HL-60 (cell line): Measurements from ENCODE around the gene ADGRG1.

Source experiments
- DNase-seq, 2 experiments: peaks; one replicate each; pipeline ENCODE4 v3.0.0-alpha.2; 2010 to 2020; ENCODE audit warnings: low read depth in 1 of 2, low spot score in 1 of 2
- H3K27ac ChIP-seq: fragments of 250-450 bp; sonication (Bioruptor Pico); replicated peaks from 2 replicates; pipeline ENCODE4 v1.5.1; 2020; ENCODE audit warnings: mild to moderate bottlenecking, moderate library complexity
- H3K27me3 ChIP-seq: fragments of 250-450 bp; sonication (Bioruptor Pico); 2 replicates; pipeline ENCODE4 v1.5.1; 2021; ENCODE audit warnings: mild to moderate bottlenecking, moderate library complexity; ENCODE audit not compliant: insufficient read depth, poor library complexity, severe bottlenecking
- H3K4me3 ChIP-seq: replicated peaks from 2 replicates; pipeline ENCODE4 v1.5.1; 2011; ENCODE audit warnings: mild to moderate bottlenecking, control low read depth, low read length; ENCODE audit not compliant: insufficient read depth
- GABPA ChIP-seq: IDR thresholded peaks from 2 replicates; pipeline ENCODE4 v1.6.1; 2012; ENCODE audit warnings: low read depth
- POLR2AphosphoS5 ChIP-seq: IDR thresholded peaks from 2 replicates; pipeline ENCODE4 v1.6.1; 2012; ENCODE audit warnings: low read depth
- SPI1 ChIP-seq: IDR thresholded peaks from 2 replicates; pipeline ENCODE4 v1.6.1; 2012; ENCODE audit warnings: low read depth, mild to moderate bottlenecking, borderline replicate concordance
- TF ChIP-seq, protein P1 (sequence below): IDR thresholded peaks from 2 replicates; pipeline ENCODE4 v1.6.1; 2012; ENCODE audit warnings: low read depth; ENCODE audit not compliant: insufficient replicate concordance
- TF ChIP-seq, protein P2 (sequence below): IDR thresholded peaks from one replicate; pipeline ENCODE4 v1.5.1; 2011; ENCODE audit warnings: low read length, control low read depth, inconsistent platforms; ENCODE audit not compliant: insufficient read depth

Gene ADGRG1

DNA sequence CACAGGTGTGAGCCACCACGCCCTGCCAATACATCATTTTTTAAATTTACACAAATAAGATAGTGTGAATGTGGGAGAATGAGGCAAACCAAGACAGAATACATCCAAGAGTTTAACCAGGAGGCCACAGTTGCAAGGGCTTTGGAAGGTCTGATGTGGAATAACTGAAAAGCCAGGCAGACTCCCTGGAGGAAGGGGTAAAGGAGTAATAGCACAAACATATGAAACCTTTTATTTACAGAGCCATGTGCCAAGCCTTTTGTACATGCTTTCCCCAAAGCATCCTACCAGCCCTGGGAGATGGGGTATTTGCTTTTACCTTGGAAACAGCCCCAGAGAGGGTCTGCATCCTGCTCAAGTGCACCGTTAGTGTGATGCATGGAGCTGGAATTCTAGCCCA lies 44.4 kb downstream of the ADGRG1 start:
- Histone ChIP-seq H3K27me3 (no peaks in the 10 kb centered on the region), H3K4me3 (no peak overlapping the region), H3K27ac (no peak overlapping the region)
- TF ChIP-seq, protein P1, sequence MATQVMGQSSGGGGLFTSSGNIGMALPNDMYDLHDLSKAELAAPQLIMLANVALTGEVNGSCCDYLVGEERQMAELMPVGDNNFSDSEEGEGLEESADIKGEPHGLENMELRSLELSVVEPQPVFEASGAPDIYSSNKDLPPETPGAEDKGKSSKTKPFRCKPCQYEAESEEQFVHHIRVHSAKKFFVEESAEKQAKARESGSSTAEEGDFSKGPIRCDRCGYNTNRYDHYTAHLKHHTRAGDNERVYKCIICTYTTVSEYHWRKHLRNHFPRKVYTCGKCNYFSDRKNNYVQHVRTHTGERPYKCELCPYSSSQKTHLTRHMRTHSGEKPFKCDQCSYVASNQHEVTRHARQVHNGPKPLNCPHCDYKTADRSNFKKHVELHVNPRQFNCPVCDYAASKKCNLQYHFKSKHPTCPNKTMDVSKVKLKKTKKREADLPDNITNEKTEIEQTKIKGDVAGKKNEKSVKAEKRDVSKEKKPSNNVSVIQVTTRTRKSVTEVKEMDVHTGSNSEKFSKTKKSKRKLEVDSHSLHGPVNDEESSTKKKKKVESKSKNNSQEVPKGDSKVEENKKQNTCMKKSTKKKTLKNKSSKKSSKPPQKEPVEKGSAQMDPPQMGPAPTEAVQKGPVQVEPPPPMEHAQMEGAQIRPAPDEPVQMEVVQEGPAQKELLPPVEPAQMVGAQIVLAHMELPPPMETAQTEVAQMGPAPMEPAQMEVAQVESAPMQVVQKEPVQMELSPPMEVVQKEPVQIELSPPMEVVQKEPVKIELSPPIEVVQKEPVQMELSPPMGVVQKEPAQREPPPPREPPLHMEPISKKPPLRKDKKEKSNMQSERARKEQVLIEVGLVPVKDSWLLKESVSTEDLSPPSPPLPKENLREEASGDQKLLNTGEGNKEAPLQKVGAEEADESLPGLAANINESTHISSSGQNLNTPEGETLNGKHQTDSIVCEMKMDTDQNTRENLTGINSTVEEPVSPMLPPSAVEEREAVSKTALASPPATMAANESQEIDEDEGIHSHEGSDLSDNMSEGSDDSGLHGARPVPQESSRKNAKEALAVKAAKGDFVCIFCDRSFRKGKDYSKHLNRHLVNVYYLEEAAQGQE: no peak
- no peak for TF ChIP-seq SPI1
- TF ChIP-seq GABPA: no peak
- no peak for TF ChIP-seq POLR2AphosphoS5
- TF ChIP-seq, protein P2, sequence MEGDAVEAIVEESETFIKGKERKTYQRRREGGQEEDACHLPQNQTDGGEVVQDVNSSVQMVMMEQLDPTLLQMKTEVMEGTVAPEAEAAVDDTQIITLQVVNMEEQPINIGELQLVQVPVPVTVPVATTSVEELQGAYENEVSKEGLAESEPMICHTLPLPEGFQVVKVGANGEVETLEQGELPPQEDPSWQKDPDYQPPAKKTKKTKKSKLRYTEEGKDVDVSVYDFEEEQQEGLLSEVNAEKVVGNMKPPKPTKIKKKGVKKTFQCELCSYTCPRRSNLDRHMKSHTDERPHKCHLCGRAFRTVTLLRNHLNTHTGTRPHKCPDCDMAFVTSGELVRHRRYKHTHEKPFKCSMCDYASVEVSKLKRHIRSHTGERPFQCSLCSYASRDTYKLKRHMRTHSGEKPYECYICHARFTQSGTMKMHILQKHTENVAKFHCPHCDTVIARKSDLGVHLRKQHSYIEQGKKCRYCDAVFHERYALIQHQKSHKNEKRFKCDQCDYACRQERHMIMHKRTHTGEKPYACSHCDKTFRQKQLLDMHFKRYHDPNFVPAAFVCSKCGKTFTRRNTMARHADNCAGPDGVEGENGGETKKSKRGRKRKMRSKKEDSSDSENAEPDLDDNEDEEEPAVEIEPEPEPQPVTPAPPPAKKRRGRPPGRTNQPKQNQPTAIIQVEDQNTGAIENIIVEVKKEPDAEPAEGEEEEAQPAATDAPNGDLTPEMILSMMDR: no peak
- no peak for DNase-seq

DNA sequence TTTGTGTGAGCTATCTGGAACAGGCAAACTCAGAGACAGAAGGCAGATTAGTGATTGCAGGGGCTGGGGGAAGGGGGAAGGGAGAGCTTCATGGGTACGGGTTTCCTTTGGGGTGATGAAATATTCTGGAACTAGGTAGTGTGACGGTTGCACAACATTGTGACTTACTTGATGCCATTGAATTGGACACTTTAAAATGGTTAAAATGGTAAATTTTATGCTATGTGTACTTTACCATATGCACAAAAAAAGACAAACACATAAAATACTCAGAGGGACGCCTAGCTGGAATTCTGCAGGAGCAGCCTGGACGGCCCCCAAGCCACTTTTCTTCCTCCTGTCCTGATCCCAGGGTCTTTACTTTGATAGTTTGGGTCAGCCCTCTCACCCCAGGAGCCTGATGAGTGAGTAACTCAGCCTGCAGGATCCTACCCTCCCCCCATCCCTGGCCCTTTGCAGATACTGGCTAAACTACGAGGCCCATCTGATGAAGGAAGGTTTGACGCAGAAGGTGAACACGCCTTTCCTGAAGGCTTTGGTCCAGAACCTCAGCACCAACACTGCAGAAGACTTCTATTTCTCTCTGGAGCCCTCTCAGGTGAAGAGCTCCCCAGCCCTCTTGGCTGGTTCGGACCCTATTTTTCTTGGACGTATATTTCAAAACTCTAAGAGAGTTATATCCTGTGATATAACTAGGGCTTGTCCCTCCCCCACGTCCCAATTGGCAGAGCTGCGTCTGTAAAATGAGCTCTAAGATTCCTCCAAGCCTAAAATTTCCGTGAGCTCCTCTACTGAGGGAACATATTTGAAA lies 47.5 kb downstream of the ADGRG1 start:
- Histone ChIP-seq H3K4me3 (no peak overlapping the region), H3K27ac (peak overlapping the region; percentile 53)
- peak; percentile 76 to 79 for DNase-seq

DNA sequence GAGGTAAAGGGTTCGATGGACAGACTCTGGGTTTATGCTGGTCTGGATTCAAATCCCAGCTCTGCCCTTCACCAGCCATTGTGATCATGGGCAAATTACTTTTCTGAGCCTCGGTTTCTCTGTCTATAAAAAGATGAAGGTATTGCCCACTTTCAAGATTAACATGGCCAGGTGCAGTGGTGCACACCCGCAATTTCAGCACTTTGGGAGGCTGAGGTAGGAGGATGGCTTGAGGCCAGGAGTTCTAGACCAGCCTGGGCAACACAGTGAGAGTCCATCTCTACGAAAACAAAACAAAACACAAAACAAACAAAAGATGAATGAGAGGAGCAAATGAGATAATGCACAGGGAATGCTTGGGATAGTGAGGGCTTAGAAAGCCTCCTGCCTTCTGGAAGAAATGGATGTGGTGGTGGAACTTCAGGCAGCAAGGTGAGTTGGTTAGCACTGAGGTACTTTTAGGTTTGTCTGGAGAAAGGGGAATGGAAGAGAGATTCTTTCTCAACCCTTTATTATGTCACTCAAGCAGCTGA lies 48.2 kb downstream of the ADGRG1 start:
- TF ChIP-seq, protein P1: no peak
- TF ChIP-seq GABPA (no peak), SPI1 (no peak), POLR2AphosphoS5 (no peak)
- TF ChIP-seq, protein P2: no peak
- DNase-seq: no peak
- H3K4me3 ChIP-seq: no peak overlapping the region
- H3K27ac ChIP-seq: peak overlapping the region; percentile 53
- no peaks in the 10 kb centered on the region for H3K27me3 ChIP-seq

More for the DNA sequence above, 47.5 kb downstream of the ADGRG1 start:
- H3K27me3 ChIP-seq: no peaks in the 10 kb centered on the region
- TF ChIP-seq SPI1 (no peak), POLR2AphosphoS5 (no peak), GABPA (no peak)
- TF ChIP-seq, protein P1: no peak
- TF ChIP-seq, protein P2: no peak
